A673 (cell line): ENCODE results near the gene IL34. TPM values are rescaled to one million over a fixed set of nuclear protein-coding genes. Genes with fewer than 3 reads are reported as not detected.
A peak's percentile ranks its signal among the peaks of the same experiment; 100 is the strongest.
"Not testable (repeated sequence)": the region's sequence is repeated elsewhere in the genome, so short reads cannot be mapped to it uniquely, and the experiment has no call there.

Experiments
- BruUV-seq: library from RNA; stranded (reverse); fragments of 400-500 nt; replicated peaks from 2 replicates; lab custom pipeline; 2021; lab: Mats Ljungman, UMichigan
- CTCF ChIA-PET: fragments of 300-600 bp; sonication (Branson Sonifier 250); formaldehyde crosslinking; loops from one replicate; lab custom pipeline; 2022; ENCODE audit warnings: antibody characterized with exemption; lab: Charles Lee
- POLR2A ChIA-PET: fragments of 300-600 bp; sonication (Branson Sonifier 250); formaldehyde crosslinking; loops from one replicate; lab custom pipeline; 2022; ENCODE audit warnings: antibody characterized with exemption; ENCODE audit not compliant: low non-redundant PET; lab: Charles Lee
- DNase-seq: peaks from one replicate; pipeline ENCODE4 v3.0.0-alpha.2; 2015; ENCODE audit warnings: low spot score
- H3K27ac ChIP-seq: fragments of 200-600 bp; sonication (generic); 2 replicates; pipeline ENCODE4 v1.5.1; 2016; ENCODE audit warnings: mixed run types, low read depth, mild to moderate bottlenecking, mixed read lengths, antibody characterized with exemption, low read length; ENCODE audit not compliant: poor library complexity, severe bottlenecking
- H3K27me3 ChIP-seq: fragments of 200-600 bp; sonication (generic); replicated peaks from 2 replicates; pipeline ENCODE4 v1.6.1; 2017; ENCODE audit warnings: mixed run types, low read depth, mild to moderate bottlenecking, mixed read lengths, antibody characterized with exemption, low read length; ENCODE audit not compliant: insufficient read depth, poor library complexity
- H3K36me3 ChIP-seq: fragments of 200-600 bp; sonication (generic); 2 replicates; pipeline ENCODE4 v1.6.1; 2016; ENCODE audit warnings: mixed run types, mild to moderate bottlenecking, mixed read lengths, antibody characterized with exemption, low read length; ENCODE audit not compliant: insufficient read depth, poor library complexity, severe bottlenecking
- H3K4me1 ChIP-seq: fragments of 200-600 bp; sonication (generic); 2 replicates; pipeline ENCODE4 v1.6.1; 2017; ENCODE audit warnings: mixed run types, mild to moderate bottlenecking, mixed read lengths, antibody characterized with exemption, low read length; ENCODE audit not compliant: insufficient read depth, poor library complexity, severe bottlenecking
- H3K4me3 ChIP-seq: fragments of 200-600 bp; sonication (generic); 2 replicates; pipeline ENCODE4 v1.5.1; 2016; ENCODE audit warnings: low read depth, mixed run types, mild to moderate bottlenecking, mixed read lengths, low read length; ENCODE audit not compliant: poor library complexity, severe bottlenecking
- H3K9me3 ChIP-seq: fragments of 200-600 bp; sonication (generic); 2 replicates; pipeline ENCODE4 v1.6.1; 2016; ENCODE audit warnings: mixed run types, low read depth, mild to moderate bottlenecking, mixed read lengths, antibody characterized with exemption, low read length; ENCODE audit not compliant: poor library complexity, severe bottlenecking
- CTCF ChIP-seq: fragments of 300-800, 200-600 bp; sonication (generic); conservative IDR thresholded peaks from 2 replicates; pipeline ENCODE4 v1.5.1; 2017; ENCODE audit warnings: low read depth, mild to moderate bottlenecking, antibody characterized with exemption, low read length, moderate library complexity, mixed read lengths
- EZH2 ChIP-seq: fragments of 200-600 bp; sonication (generic); IDR thresholded peaks from 2 replicates; pipeline ENCODE4 v1.6.1; 2017; ENCODE audit warnings: borderline replicate concordance, low read depth, mild to moderate bottlenecking, mixed read lengths, antibody characterized with exemption, low read length; ENCODE audit not compliant: poor library complexity, severe bottlenecking
- intact Hi-C: fragments of 100-400 bp; cut with micrococcal nuclease; formaldehyde crosslinking; loops from one replicate; pipeline ENCODE4 v1.10.0; 2022; ENCODE audit not compliant: unreplicated experiment
- total RNA-seq: library from RNA; stranded (reverse); gene quantifications from 2 replicates; pipeline ENCODE4 v1.2.3, GENCODE V29; 2021

IL34 gene
- total RNA-seq, 1 experiment from 2014 or later, result not detected

GRCh38 chr16:70642633-70643032, 3.7 kb upstream of the IL34 start:
- Histone ChIP-seq H3K4me3 (no peak overlapping the region), H3K9me3 (no peaks in the 10 kb centered on the region), H3K36me3 (no peaks in the 10 kb centered on the region), H3K4me1 (no peaks in the 10 kb centered on the region), H3K27ac (no peak overlapping the region), H3K27me3 (no peaks in the 10 kb centered on the region)
- intact Hi-C loops, result no loop called here
- no peak for DNase-seq
- no TSS peak for BruUV-seq
- POLR2A ChIA-PET, result no interaction called here
- no peak for TF ChIP-seq EZH2
- TF ChIP-seq CTCF, result no peak
- CTCF ChIA-PET, result no interaction called here

DNA sequence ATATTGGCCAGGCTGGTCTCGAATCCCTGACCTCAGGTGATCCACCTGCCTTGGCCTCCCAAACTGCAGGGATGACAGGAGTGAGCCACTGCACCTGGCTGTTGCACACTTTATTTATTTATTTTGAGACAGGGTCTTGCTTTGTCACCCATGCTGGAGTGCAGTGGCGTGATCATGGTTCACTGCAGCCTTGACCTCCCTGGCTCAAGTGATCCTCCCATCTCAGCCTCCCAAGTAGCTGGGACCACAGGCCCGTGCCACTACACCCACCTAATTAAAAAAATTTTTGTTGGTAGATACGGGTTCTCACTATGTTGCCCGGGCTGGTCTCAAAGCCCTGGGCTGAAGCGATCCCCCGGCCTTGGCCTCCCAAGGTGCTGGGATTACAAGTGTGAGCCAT, 3.1 kb upstream of the IL34 start:
- POLR2A ChIA-PET, H3K36me3 ChIP-seq, H3K9me3 ChIP-seq, H3K4me3 ChIP-seq, H3K27ac ChIP-seq, H3K27me3 ChIP-seq, H3K4me1 ChIP-seq, CTCF ChIA-PET, BruUV-seq, DNase-seq, intact Hi-C loops: not testable (repeated sequence)

- no peaks in the 10 kb centered on the region for H3K36me3 ChIP-seq
- no peak overlapping the region for H3K4me3 ChIP-seq
- intact Hi-C loops, result no loop called here
- BruUV-seq, result no TSS peak
- POLR2A ChIA-PET, result no interaction called here
- peak; percentile 29 for DNase-seq
- H3K27me3 ChIP-seq, result no peaks in the 10 kb centered on the region
- CTCF ChIA-PET, result interaction anchor here (0.8 kb wide), 1 partner anchor 893 kb away, joined by 6 read pairs; no protein-coding TSS in a partner anchor
- no peak for TF ChIP-seq CTCF
- TF ChIP-seq EZH2, result no peak
- H3K9me3 ChIP-seq, result no peaks in the 10 kb centered on the region
- H3K4me1 ChIP-seq, result no peaks in the 10 kb centered on the region
- no peak overlapping the region for H3K27ac ChIP-seq
Measured at GRCh38 chr16:70644763-70645597, 1.4 kb upstream of the IL34 start.
